BJ (cell line): ENCODE data around the gene TEAD2. TPM values are rescaled to one million over a fixed set of nuclear protein-coding genes. Genes with fewer than 3 reads are reported as not detected.

ENCODE experiments used
- CTCF ChIA-PET: fragments of 350-600 bp; formaldehyde crosslinking; extraction: SDS; loops from one replicate; lab custom pipeline; 2021; ENCODE audit warnings: antibody characterized with exemption, inconsistent platforms; lab: Yijun Ruan, JAX
- POLR2A ChIA-PET: fragments of 300-600 bp; sonication (Branson Sonifier 250); formaldehyde crosslinking; extraction: SDS; loops from one replicate; lab custom pipeline; 2021; ENCODE audit warnings: antibody characterized with exemption; lab: Charles Lee
- DNase-seq: peaks from one replicate; pipeline ENCODE4 v3.0.0-alpha.2; 2011; ENCODE audit warnings: low read depth
- H3K27me3 ChIP-seq: 2 replicates; pipeline ENCODE4 v1.6.0; 2011; ENCODE audit warnings: low read length; ENCODE audit not compliant: control insufficient read depth, insufficient read depth
- H3K36me3 ChIP-seq: 2 replicates; pipeline ENCODE4 v1.5.1; 2011; ENCODE audit warnings: low read length; ENCODE audit not compliant: control insufficient read depth, insufficient read depth
- H3K4me3 ChIP-seq: 2 replicates; pipeline ENCODE4 v1.5.1; 2011; ENCODE audit warnings: low read depth, mild to moderate bottlenecking, control low read depth, low read length
- polyA plus RNA-seq: library from polyadenylated mRNA; depleted of rRNA; stranded (reverse); fragments of >200 nt; gene quantifications from 2 replicates; pipeline ENCODE4 v1.2.3, GENCODE V29; 2011
- TF ChIP-seq, protein P1 (sequence below): IDR thresholded peaks from 2 replicates; pipeline ENCODE4 v1.5.1; 2011; ENCODE audit warnings: low read depth, mild to moderate bottlenecking, control low read depth, inconsistent platforms, low read length, moderate library complexity; ENCODE audit not compliant: insufficient read depth

Gene TEAD2
- polyA plus RNA-seq, 1 experiment, result 37.1 TPM

DNA sequence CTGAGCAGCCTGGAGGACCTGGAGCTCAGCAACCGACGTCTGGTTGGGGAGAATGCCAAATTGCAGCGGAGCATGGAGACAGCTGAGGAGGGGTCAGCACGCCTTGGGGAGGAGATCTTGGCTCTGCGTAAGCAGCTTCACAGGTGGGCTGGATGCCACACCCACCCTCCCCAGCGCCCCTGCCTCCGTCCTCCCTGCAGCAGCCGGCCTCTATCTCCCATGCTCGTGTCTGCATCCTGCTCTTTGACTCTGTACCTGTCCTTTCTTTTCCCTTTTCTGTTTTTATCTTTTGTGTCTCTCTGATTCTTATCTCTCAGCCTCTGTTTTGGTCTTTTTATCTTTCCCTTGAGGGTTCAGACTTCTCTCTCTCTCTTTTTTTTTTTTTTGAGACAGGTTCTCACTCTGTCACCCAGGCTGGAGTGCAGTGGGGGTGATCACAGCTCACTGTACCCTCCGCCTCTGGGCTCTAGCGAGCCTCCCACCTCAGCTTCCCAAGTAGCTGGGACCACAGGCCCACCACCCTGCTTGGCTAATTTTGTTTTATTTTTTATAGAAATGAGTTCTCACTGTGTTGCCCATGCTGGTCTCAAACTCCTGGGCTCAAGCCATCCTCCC lies 35.9 kb upstream of the TEAD2 start:
- TF ChIP-seq, protein P1, sequence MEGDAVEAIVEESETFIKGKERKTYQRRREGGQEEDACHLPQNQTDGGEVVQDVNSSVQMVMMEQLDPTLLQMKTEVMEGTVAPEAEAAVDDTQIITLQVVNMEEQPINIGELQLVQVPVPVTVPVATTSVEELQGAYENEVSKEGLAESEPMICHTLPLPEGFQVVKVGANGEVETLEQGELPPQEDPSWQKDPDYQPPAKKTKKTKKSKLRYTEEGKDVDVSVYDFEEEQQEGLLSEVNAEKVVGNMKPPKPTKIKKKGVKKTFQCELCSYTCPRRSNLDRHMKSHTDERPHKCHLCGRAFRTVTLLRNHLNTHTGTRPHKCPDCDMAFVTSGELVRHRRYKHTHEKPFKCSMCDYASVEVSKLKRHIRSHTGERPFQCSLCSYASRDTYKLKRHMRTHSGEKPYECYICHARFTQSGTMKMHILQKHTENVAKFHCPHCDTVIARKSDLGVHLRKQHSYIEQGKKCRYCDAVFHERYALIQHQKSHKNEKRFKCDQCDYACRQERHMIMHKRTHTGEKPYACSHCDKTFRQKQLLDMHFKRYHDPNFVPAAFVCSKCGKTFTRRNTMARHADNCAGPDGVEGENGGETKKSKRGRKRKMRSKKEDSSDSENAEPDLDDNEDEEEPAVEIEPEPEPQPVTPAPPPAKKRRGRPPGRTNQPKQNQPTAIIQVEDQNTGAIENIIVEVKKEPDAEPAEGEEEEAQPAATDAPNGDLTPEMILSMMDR, result no peak
- ChIA-PET CTCF (no interaction called here), POLR2A (interaction anchor here (0.6 kb wide), 1 partner anchor 32 kb away, joined by 3 read pairs; no protein-coding TSS in a partner anchor)
- Histone ChIP-seq H3K4me3 (no peak overlapping the region), H3K27me3 (peaks cover 11% of the 10 kb centered on the region), H3K36me3 (no peaks in the 10 kb centered on the region)
- no peak for DNase-seq

DNA sequence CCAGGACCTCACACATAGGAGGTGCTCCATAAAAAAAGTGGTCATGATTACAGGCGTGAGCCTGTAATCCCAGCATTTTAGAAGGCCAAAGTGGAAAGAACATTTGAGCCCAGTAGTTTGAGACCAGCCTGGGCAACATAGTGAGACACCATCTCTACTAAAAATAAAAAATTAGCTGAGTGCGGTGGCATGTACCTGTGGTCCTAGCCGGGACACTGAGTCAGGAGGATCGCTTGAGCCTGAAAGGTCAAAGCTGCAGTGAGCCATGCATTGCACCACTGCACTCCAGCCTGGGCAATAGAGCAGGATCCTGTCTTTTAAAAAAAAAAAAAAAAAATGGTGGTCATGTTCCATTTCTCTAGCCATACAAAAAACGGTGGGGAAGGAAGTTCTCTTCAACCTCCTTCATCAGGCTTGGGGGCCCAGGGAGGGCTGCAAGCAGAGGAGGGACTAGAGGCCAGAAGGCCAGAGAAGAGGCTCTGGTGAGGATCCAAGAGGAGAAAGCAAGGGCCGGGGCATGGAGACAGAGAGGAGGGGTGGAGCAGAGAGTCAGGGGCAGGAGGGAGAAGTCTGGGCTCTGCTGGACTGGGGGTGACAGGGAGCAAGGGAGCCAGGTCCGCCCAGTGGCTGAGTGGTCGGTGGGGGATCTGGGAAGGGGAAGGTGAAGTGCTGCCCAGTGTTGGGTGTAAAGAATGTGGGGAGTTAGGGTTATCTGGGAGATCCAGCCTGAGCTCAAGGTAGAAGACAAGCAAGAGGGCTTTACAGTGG lies 34.7 kb upstream of the TEAD2 start:
- H3K27me3 ChIP-seq, result peaks cover 14% of the 10 kb centered on the region
- CTCF ChIA-PET, result no interaction called here
- no peaks in the 10 kb centered on the region for H3K36me3 ChIP-seq
- POLR2A ChIA-PET, result no interaction called here
- no peak for DNase-seq
- H3K4me3 ChIP-seq, result no peak overlapping the region
- TF ChIP-seq, protein P1, result no peak

DNA sequence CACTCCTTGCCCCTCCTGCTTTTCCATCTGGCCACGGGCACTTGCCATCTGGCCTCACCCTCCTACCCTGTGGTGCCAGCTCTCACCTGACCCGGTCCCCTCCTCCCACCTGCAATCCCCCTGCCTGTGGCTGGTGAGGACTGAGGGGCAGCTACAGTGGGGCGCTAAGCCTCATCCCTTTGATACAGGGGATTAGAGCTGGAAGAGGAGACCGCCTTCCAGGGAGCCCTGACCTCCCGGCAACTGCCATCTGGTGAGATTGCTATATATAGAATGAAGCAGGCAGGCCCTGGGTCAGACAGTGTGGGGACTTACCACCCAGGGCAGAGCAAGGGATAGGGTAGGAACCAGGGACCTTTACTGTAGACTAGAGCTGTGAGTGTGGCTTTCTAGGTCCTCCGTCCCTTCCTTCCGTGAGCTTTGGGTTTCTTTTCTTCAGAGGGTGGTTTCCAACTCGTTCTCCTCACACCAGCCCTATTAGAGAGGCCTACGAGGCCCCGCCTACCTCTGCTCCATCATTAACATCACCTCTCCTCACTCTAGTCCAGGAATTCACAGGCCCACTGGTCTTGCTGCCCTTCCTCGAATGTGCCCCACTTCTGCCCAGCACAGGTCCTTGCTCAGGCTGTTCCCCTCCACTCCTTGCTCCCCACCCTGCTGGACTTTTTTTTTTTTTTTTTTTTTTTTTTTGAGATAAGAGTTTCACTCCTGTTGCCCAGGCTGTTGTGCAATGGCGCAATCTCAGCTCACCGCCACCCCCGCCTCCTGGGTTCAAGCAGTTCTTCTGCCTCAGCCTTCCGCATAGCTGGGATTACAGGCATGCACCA lies 33.6 kb upstream of the TEAD2 start:
- ChIA-PET POLR2A (no interaction called here), CTCF (interaction anchor here (0.6 to 1.5 kb wide), 3 partner anchors 78 to 170 kb away, joined by 3 read pairs; no protein-coding TSS in a partner anchor)
- no peaks in the 10 kb centered on the region for H3K36me3 ChIP-seq
- H3K4me3 ChIP-seq, result no peak overlapping the region
- TF ChIP-seq, protein P1, result no peak
- no peak for DNase-seq
- H3K27me3 ChIP-seq, result peaks cover 12% of the 10 kb centered on the region

DNA sequence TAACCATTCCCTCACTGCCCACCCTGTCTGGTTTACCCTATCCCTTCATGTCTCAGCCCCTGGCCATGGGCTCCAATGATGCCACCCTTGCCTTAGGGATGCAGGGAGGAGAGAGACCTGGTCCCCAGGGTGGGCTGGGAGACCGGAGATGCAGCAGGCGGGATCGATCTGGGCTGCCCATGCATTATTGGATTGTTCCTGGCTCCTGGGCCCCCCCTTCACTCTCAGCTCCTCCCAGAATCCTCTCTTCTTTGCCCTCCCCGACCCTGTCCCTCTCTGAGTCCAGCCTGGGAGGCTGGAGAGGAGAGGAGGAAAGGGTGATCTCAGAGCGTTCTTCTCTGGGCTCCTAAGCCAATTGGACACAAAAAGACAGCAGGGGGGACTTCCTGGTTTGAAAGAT lies 31.7 kb upstream of the TEAD2 start:
- DNase-seq, result no peak
- TF ChIP-seq, protein P1, result no peak
- ChIA-PET CTCF (interaction anchor here (1.0 to 2.0 kb wide), 3 partner anchors 12 to 51 kb away, joined by 4 to 6 read pairs (median 5); no protein-coding TSS in a partner anchor), POLR2A (no interaction called here)
- Histone ChIP-seq H3K36me3 (no peaks in the 10 kb centered on the region), H3K27me3 (peaks cover 10% of the 10 kb centered on the region), H3K4me3 (no peak overlapping the region)
